ENCODE data around the gene AK8. TPM values are rescaled to one million over a fixed set of nuclear protein-coding genes. Genes with fewer than 3 reads are reported as not detected.

AK8 gene
- total RNA-seq, 2 experiments from 2014 or later, result 0.63 TPM; not detected in 1

DNA sequence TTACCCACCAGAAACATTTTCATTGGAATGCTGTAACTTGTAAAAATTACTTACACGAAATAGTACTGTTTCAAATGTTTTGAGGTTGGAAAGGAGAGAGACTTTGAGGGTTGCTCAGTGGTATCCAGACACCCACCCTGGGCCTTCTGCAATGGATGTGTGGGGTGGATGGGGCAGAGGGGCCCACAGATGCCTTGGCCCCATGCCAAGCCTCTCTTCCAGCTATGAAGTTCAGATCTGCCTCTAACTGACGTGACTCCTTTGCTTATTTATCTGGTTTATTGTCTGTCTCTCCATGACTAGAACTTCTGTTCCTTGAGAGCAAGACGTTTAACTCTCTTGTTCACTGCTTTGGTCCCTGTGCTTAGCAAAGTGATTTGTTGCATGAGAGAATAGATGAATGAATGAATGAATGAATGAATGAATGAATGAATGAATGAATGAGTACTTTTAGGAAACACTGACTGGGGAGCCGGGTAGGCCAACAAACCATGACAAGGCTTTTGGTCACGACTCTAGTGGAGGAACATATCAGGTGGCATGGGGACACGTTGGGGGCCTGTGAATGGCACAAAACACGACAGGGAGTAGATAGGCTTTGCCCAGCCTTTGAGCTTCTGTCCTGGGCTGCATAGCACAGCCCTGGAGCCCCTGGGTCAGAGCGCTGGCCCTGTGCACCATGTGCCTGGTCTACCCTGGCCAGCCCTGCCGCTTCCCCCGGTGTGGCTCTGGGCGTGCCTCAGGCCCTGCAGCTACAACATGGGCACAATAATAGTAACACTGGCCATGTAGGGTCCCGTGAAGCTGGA lies 31.8 kb downstream of the AK8 start:
- Mint-ChIP-seq H3K27ac (no peak overlapping the region), H3K4me3 (no peak overlapping the region), H3K4me1 (peaks cover 19% of the 10 kb centered on the region), H3K9me3 (ENCODE audit: low read depth) (no peaks in the 10 kb centered on the region), H3K27me3 (no peaks in the 10 kb centered on the region), H3K36me3 (no peaks in the 10 kb centered on the region)
- CTCF ChIA-PET, result no interaction called here
- DNase-seq, result no peak
- ATAC-seq, result no peak

DNA sequence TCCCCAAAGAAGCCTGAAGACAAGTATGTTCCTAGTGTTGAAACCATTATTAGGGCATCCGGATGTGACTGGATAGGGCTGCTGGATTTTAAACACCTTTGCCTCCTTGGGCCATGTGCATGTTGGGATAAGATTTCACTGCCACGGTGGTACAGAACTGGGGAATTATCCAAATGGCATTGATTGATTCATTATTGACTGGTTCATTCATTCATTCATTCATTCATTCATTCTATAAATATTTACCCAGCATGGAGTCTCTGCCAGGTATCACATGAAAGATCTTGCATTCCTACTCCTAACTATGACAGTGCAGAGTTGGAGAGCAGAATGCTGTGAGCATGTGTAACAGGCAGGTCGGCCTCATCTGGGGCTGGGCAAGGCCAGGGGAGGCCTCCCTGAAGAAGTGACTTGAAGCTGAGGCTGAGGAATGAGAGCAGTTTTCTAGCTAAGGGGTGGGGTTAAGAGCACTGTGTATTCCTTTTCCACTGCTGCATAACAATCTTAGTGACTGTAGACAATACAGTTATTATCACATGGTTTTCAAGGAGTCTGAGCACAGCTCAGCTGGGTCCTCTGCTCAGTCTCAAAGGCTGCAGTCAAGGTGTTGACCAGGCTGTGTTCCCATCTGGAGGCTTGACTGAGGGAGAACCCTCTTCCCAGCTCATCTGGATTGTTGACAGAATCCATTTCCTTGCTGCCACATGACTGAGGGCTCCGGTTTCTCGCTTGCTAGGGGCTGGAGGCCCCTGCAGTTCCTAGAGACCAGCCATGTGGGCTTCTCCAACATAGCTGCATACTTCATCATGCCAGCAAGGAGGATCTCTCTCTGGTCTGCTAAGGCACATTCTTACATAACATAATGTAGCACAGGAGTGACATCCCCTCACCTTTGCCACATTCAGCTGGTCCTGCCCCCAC lies 35.7 kb downstream of the AK8 start:
- Mint-ChIP-seq H3K27me3 (peaks cover 10% of the 10 kb centered on the region), H3K36me3 (no peaks in the 10 kb centered on the region), H3K9me3 (ENCODE audit: low read depth) (no peaks in the 10 kb centered on the region), H3K4me1 (no peaks in the 10 kb centered on the region), H3K27ac (no peak overlapping the region), H3K4me3 (no peak overlapping the region)
- ATAC-seq, result no peak
- CTCF ChIA-PET, result no interaction called here
- DNase-seq, result no peak

DNA sequence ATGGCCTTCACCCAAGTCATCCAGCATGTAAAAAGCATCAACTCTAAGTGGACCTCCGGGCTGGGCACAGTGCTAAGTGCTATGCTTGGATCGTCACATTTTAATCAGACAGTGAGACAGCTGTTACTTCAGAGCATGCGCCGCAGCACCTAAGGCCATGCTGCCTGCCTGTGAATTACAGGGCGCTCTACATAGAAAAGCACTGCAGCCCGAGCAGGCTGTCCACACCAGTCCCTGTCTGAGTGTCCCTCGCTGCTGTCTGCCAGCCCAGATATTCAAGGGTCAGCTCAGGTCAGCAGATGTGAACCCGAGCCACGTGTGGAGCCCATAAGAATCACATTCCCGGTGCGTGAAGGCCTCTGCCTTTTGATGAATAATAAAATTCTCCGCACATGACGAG lies 37.1 kb downstream of the AK8 start:
- H3K36me3 Mint-ChIP-seq, result no peaks in the 10 kb centered on the region
- H3K27me3 Mint-ChIP-seq, result peaks cover 12% of the 10 kb centered on the region
- H3K9me3 Mint-ChIP-seq (ENCODE audit: low read depth), result no peaks in the 10 kb centered on the region
- no peak overlapping the region for H3K4me3 Mint-ChIP-seq
- DNase-seq (no peak), ATAC-seq (no peak)
- CTCF ChIA-PET, result interaction anchor here (1.0 kb wide), 1 partner anchor 9 kb away, joined by 4 read pairs; no protein-coding TSS in a partner anchor
- no peak overlapping the region for H3K27ac Mint-ChIP-seq
- no peaks in the 10 kb centered on the region for H3K4me1 Mint-ChIP-seq

DNA sequence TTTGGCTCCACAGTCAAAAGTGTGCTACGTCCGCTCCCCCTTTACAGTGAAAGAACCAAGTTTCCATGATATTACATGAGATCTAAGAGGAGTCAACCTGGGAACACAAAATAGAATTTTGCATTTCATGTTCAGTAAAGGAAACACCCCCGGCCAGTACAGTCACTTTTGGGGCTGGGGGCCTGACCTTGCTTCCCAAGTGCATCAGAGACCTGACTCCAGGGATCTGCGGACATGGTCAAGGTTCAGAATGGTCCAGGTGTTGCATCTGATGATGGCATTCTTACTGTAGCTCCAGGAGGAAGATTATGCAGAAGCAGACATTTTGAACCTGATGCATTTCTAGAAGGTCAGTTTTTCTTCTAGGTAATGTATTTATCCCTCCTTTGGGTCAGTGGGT lies 39.8 kb downstream of the AK8 start:
- Mint-ChIP-seq H3K9me3 (ENCODE audit: low read depth) (no peaks in the 10 kb centered on the region), H3K27ac (no peak overlapping the region), H3K4me1 (no peaks in the 10 kb centered on the region), H3K4me3 (no peak overlapping the region), H3K36me3 (no peaks in the 10 kb centered on the region), H3K27me3 (peaks cover 14% of the 10 kb centered on the region)
- CTCF ChIA-PET, result no interaction called here
- no peak for DNase-seq
- ATAC-seq, result no peak

DNA sequence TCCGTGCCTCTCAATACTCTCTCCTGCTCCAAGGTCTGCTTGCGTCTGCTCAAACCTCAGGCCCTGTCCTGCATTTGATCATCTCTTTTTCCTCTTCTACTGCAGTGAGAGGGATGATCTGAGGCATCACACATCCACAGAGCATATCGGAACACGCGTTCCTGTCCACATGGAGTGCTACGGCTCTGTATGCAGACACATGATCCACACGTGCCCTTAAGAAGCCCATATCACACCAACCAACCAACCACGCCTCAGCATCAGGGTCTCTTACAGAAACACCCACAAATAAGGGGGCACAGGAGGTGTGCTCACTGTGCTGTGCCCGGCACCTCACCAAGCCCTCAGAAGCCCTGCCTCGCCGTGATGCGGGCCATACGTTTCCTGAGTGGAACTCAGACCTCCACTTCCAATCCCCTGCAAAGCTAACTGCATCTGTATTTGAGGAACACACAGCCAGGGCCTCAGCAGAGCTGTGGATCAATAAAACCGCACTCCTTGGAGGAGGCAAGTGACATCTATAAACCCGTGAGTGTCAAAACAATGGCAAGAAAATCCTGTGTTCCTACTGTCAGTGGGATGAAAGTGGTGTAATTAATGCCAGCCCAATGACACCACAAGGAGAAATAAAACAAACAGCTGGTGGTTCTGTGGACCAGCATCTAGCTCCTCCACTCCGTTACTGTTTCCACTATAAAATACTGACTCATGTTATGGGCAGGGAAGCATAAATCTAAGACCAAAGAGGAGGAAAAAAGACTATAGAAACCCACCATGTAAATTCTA lies 40.4 kb downstream of the AK8 start:
- Mint-ChIP-seq H3K4me1 (no peaks in the 10 kb centered on the region), H3K27me3 (peaks cover 14% of the 10 kb centered on the region), H3K36me3 (no peaks in the 10 kb centered on the region), H3K27ac (no peak overlapping the region), H3K9me3 (ENCODE audit: low read depth) (no peaks in the 10 kb centered on the region), H3K4me3 (no peak overlapping the region)
- CTCF ChIA-PET, result no interaction called here
- ATAC-seq (no peak), DNase-seq (no peak)

DNA sequence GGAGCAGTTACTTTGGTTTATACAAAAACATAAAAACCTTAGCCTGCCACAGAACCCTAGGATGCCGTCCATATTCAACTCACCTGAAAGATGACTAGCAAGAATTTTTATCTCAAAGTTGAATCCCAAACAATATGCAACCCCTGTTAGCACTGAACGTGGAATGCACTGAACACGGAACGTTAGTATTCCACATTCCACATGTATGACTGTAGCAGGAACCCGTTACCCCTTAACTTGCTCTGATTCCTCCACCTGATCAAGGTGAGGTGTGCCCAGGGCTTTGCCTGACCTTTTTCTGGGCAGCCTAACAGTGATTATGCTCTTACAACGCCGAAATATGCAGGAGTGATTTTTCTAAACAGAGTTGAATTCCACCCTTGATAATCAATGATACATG lies 43.7 kb downstream of the AK8 start:
- H3K27ac Mint-ChIP-seq, result no peak overlapping the region
- no peaks in the 10 kb centered on the region for H3K36me3 Mint-ChIP-seq
- CTCF ChIA-PET, result no interaction called here

DNA sequence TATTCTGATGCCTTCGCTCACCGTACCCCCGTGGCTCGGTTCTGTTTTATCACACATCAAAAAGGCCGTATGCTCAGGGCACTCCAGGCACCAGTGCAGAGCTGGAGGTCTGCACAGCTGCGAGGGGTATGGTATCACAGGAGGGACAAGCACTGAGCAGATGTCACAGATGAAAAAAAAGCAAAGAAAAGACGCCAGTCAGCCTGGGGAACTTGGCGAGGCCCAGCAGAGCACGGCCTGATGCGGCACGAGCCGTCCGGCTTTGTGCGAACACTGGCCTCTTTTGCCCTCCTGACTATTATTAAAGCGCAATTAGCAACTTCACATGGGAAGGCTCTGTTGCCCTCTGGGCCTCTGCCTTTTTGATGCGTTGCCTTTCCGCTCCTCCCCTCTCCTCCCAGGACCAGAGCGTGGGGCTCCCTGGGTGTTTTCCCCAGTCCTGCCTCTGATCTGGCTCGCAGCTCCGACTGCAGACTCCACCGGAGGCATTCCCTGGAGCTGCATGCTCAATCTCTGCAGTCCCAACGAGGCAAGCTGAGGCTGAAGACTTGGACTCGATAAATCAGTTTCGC lies 44.4 kb downstream of the AK8 start:
- ATAC-seq, result no peak
- CTCF ChIA-PET, result no interaction called here
- H3K27ac Mint-ChIP-seq, result no peak overlapping the region
- H3K36me3 Mint-ChIP-seq, result no peaks in the 10 kb centered on the region
- H3K9me3 Mint-ChIP-seq (ENCODE audit: low read depth), result no peaks in the 10 kb centered on the region
- no peak for DNase-seq
- H3K4me1 Mint-ChIP-seq, result no peaks in the 10 kb centered on the region
- H3K27me3 Mint-ChIP-seq, result peaks cover 27% of the 10 kb centered on the region
- H3K4me3 Mint-ChIP-seq, result no peak overlapping the region

More for the DNA sequence above, 43.7 kb downstream of the AK8 start:
- H3K27me3 Mint-ChIP-seq, result peaks cover 27% of the 10 kb centered on the region
- H3K4me3 Mint-ChIP-seq, result no peak overlapping the region
- no peak for ATAC-seq
- DNase-seq, result no peak
- H3K9me3 Mint-ChIP-seq (ENCODE audit: low read depth), result no peaks in the 10 kb centered on the region
- H3K4me1 Mint-ChIP-seq, result no peaks in the 10 kb centered on the region

DNA sequence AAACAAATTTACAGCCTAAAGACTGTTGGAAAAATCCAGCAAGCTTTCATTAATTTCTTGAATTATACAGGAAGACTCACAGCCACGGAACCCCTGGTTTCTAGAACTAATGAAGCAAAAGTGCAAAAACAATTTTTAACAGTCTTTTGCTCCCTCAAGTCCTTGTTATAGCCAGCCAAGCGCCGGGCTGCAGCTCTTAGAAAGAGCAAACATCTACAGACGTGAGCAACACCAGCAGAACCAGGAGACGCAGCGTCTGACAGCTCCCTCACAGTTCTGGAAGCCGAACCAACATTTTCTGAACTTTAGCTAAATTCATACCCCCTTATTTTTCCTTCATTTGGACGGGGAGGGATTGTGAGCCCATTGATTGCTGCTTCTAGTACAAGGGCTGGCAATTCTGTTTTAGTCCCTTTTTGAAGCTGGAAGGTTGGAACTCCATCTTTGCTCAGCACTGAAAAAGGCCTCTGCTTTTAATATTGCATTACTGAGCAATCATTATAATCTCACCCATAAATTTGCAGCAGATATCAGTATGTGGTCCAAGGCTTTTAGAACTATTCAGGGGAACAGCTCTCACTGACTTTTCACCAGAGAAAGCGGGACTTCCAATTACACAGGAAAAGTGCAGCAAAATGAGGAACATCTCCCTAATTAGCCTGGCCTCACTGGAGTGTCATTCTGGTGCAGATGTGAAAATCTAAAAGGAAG lies 45.8 kb downstream of the AK8 start:
- Mint-ChIP-seq H3K9me3 (ENCODE audit: low read depth) (no peaks in the 10 kb centered on the region), H3K27ac (no peak overlapping the region), H3K36me3 (no peaks in the 10 kb centered on the region), H3K4me3 (no peak overlapping the region), H3K27me3 (peaks cover 16% of the 10 kb centered on the region), H3K4me1 (no peaks in the 10 kb centered on the region)
- CTCF ChIA-PET, result interaction anchor here (0.7 to 1.3 kb wide), 3 partner anchors 9 to 113 kb away, joined by 3 to 4 read pairs (median 4); no protein-coding TSS in a partner anchor
- ATAC-seq (no peak), DNase-seq (no peak)

DNA sequence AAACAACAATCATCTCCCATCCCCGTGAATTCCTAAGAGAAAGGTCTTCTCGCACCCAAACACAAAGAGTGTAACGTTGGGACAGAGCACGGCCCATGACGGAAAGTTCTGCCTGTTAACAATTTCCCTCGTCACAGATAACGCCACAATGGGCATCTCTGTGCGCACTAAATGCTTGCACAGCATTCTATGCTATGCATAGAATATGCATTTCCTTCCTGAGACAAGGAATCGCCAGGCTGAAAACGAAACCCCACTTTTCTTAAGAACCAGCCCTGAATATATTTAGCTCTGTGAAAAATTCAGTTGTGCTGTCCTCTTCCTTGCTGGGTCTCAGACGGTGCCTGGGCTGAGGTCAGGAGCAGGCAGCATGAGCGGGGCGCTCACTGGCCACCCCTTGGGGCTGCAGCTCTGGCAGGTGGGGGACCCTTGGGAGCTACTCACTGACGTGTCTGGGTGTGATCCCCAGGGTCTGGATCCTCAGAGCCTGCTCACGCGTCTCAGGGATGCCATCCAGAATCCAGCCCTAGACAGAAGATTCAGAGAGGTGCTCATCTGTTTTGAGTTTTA lies 49.8 kb downstream of the AK8 start:
- no peak for ATAC-seq
- CTCF ChIA-PET, result no interaction called here

DNA sequence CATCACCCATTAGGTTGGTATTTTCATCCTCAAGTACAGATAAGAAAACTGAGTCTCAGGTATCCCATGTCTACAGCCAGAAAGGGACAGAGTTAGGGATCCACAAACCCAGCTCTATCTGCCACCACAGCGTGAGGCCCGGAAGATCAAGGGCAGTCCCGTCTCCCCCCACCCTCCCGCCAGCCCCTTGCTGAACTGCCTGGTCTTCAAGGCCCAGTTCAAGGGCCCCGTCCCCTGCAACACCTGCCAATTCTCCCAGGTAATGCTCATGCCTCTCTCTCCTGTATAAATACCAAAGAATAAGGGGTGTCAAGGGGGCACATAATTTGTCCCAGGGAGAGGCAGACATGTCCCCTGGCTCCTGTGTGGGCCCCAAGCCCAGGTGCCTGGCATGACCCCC lies 50.7 kb downstream of the AK8 start:
- CTCF ChIA-PET, result no interaction called here
- Mint-ChIP-seq H3K27ac (no peak overlapping the region), H3K4me3 (no peak overlapping the region), H3K9me3 (ENCODE audit: low read depth) (no peaks in the 10 kb centered on the region), H3K36me3 (no peaks in the 10 kb centered on the region), H3K27me3 (peaks cover 40% of the 10 kb centered on the region), H3K4me1 (peaks cover 2% of the 10 kb centered on the region)
- DNase-seq (no peak), ATAC-seq (no peak)

More for the DNA sequence above, 49.8 kb downstream of the AK8 start:
- no peak overlapping the region for H3K4me3 Mint-ChIP-seq
- H3K4me1 Mint-ChIP-seq, result peaks cover 2% of the 10 kb centered on the region
- no peak overlapping the region for H3K27ac Mint-ChIP-seq
- no peaks in the 10 kb centered on the region for H3K9me3 Mint-ChIP-seq (ENCODE audit: low read depth)
- no peak for DNase-seq
- H3K27me3 Mint-ChIP-seq, result peaks cover 32% of the 10 kb centered on the region
- H3K36me3 Mint-ChIP-seq, result no peaks in the 10 kb centered on the region

DNA sequence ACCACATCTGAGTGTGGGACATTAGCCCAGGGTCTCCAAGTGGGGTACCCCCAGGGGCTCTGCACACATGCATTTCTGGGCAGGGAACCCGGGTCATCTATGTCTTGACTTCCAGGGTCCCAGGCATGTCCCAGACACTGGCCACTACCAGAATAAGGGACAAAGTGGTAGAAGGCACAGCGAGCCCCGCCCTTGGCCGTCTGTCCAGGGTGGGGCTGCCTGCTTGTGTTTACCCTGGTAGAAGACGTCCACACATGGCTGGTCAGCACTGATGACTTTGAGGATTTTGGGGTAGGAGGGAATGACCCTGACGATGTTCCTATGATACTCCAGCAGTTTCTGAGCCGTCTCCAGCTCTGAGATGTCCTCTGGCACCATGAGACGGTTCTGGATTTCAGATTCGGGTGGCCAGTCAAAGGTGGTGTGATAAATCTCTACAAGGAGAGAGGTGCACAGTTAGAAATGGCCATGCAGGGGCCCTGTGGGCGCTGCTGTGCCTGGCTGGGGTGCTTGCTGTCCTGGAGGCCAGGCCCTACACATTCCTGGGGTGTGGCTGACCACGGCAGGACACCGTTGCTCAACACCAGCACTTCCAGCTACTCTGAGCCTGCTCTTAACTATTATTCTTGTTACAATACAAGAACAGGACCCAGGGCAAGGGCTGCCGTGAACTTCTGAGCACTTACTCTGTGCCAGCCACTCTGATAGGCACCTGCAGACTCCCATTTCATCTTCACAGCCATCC lies 51.3 kb downstream of the AK8 start:
- no peak for ATAC-seq
- Mint-ChIP-seq H3K36me3 (no peaks in the 10 kb centered on the region), H3K27ac (no peak overlapping the region), H3K27me3 (peaks cover 41% of the 10 kb centered on the region), H3K4me3 (no peak overlapping the region), H3K9me3 (ENCODE audit: low read depth) (no peaks in the 10 kb centered on the region), H3K4me1 (peaks cover 2% of the 10 kb centered on the region)
- DNase-seq, result no peak
- CTCF ChIA-PET, result no interaction called here

DNA sequence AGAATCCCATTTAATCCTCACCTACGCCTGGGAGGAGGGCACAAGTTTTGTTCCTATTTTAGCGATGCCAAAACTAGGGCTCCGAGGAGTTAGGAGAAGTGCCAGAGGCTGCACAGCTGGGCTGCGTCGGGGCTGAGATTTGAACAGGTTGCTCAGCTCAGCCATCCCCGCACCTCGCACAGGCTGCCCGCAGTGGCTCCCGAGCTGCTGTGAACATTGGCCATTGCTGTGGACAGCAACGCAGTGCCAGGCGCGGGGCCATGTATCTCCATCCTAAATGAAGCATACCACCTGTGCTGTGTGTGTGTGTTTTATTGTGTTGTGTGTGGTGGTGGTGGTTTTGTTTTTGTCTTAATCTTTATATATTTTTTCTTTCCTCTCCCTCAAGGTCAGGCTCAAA lies 52.0 kb downstream of the AK8 start:
- ATAC-seq, result no peak
- no peaks in the 10 kb centered on the region for H3K36me3 Mint-ChIP-seq

More for the DNA sequence above, 52.0 kb downstream of the AK8 start:
- no peaks in the 10 kb centered on the region for H3K9me3 Mint-ChIP-seq (ENCODE audit: low read depth)
- peaks cover 2% of the 10 kb centered on the region for H3K4me1 Mint-ChIP-seq
- H3K27ac Mint-ChIP-seq, result no peak overlapping the region
- H3K4me3 Mint-ChIP-seq, result no peak overlapping the region
- no peak for DNase-seq
- CTCF ChIA-PET, result no interaction called here
- peaks cover 35% of the 10 kb centered on the region for H3K27me3 Mint-ChIP-seq
